GM23338 (cell line): ENCODE results near the gene TCF7.

Source experiments
- CREB1 ChIP-seq: fragments of 250-450 bp; sonication (Bioruptor Pico); IDR thresholded peaks from 2 replicates; pipeline ENCODE4 v1.5.0; 2020; ENCODE audit warnings: low read depth, mild to moderate bottlenecking, moderate library complexity
- CTCF ChIP-seq, 2 experiments: fragments of 200-600 bp in 1 of 2; sonication (generic) in 1 of 2; conservative IDR thresholded peaks; 2 replicates each; pipeline versions ENCODE4 v1.5.1 to v1.6.1; 2016 to 2017; ENCODE audit warnings: antibody characterized with exemption in 2 of 2, low read depth in 2 of 2, mild to moderate bottlenecking in 2 of 2, moderate library complexity in 1 of 2
- ETS1 ChIP-seq: IDR thresholded peaks from 2 replicates; pipeline ENCODE4 v1.6.1; 2016; ENCODE audit warnings: antibody characterized with exemption
- EZH2 ChIP-seq: fragments of 200-600 bp; sonication (generic); IDR thresholded peaks from one replicate; pipeline ENCODE4 v1.8.0; 2017; ENCODE audit warnings: antibody characterized with exemption, mild to moderate bottlenecking, low read depth; ENCODE audit not compliant: unreplicated experiment
- NANOG ChIP-seq: IDR thresholded peaks from 2 replicates; pipeline ENCODE4 v1.6.1; 2016; ENCODE audit warnings: antibody characterized with exemption, borderline replicate concordance
- POLR2AphosphoS5 ChIP-seq: IDR thresholded peaks from 2 replicates; pipeline ENCODE4 v1.6.1; 2016; ENCODE audit warnings: antibody characterized with exemption, low read depth
- REST ChIP-seq: IDR thresholded peaks from one replicate; pipeline ENCODE4 v1.6.1; 2018; ENCODE audit warnings: antibody characterized with exemption; ENCODE audit not compliant: unreplicated experiment
- STAT1 ChIP-seq: IDR thresholded peaks from one replicate; pipeline ENCODE4 v1.6.1; 2016; ENCODE audit warnings: antibody characterized with exemption; ENCODE audit not compliant: unreplicated experiment

- no peak for TF ChIP-seq CTCF (conservative IDR thresholded peaks at IDR 0.05; ENCODE audit: low read depth in 2 of 2)
- TF ChIP-seq REST = no peak
- TF ChIP-seq ETS1 = no peak
- no peak for TF ChIP-seq EZH2
- no peak for TF ChIP-seq CREB1 (CRISPR knock-in tag)
- TF ChIP-seq POLR2AphosphoS5 = no peak
- no peak for TF ChIP-seq STAT1
- TF ChIP-seq NANOG = no peak
Observed at GRCh38 chr5:134189031-134189430, 74.5 kb downstream of the TCF7 start.
